Measurements from ENCODE around the gene LMAN1L.
"Not testable (repeated sequence)": the region's sequence is repeated elsewhere in the genome, so short reads cannot be mapped to it uniquely, and the experiment has no call there.

Gene LMAN1L

GRCh38 chr15:74783808-74784175, 28.8 kb upstream of the LMAN1L start:
- Histone ChIP-seq H3K4me3 (ENCODE audit: low read depth, low read length) (no peak overlapping the region), H3K4me1 (ENCODE audit: control insufficient read depth, insufficient read depth, low read length) (peaks cover 23% of the 10 kb centered on the region), H3K36me3 (ENCODE audit: control insufficient read depth, insufficient read depth, low read length) (no peaks in the 10 kb centered on the region), H3K9me3 (ENCODE audit: control insufficient read depth, insufficient read depth, low read length) (no peaks in the 10 kb centered on the region), H3K9ac (ENCODE audit: low read depth, low read length) (no peak overlapping the region), H3K27me3 (ENCODE audit: control insufficient read depth, insufficient read depth, low read length) (peaks cover 18% of the 10 kb centered on the region), H3K27ac (ENCODE audit: low read depth, low read length) (no peak overlapping the region)

DNA sequence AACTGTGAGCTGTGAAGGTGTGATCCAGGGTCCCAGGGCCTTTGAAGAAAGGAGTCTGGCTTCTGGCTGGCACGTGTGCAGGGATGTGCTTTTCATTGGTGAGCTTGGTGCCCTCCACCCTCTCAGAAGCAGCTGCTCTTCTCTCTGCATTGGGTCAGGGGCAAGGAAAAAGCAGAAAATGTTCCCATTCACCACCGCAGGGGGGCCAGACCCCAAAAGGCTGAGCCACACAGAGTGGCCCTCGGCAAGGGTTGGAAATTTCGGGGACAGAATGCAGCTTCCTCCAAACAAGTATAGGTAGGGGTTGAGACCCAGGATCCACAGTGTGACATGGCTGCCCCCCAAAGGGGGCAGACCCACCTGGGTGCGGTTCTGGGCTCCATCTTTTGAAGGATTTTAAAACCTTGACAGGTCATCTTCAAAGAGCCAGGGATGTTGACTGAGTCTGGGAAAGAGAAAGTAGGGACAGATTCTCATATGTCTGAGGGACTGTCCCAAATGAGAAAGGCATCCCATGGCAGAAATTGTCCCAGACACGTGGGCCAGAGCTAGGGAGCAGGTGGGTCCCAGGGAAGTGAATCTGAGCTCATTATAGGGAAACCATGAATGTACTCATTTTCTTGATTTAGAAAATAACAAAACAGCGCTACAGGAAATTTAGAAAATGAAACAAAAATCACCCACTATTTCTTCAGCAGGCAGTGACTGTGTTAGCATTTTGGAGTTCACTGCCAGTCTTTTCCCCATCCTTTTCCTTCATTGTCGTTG, 28.0 kb upstream of the LMAN1L start:
- Histone ChIP-seq H3K4me1 (ENCODE audit: control insufficient read depth, insufficient read depth, low read length) (peaks cover 31% of the 10 kb centered on the region), H3K9ac (ENCODE audit: low read depth, low read length) (no peak overlapping the region), H3K27ac (ENCODE audit: low read depth, low read length) (no peak overlapping the region), H3K4me3 (ENCODE audit: low read depth, low read length) (no peak overlapping the region), H3K9me3 (ENCODE audit: control insufficient read depth, insufficient read depth, low read length) (no peaks in the 10 kb centered on the region), H3K27me3 (ENCODE audit: control insufficient read depth, insufficient read depth, low read length) (peaks cover 18% of the 10 kb centered on the region), H3K36me3 (ENCODE audit: control insufficient read depth, insufficient read depth, low read length) (no peaks in the 10 kb centered on the region)

DNA sequence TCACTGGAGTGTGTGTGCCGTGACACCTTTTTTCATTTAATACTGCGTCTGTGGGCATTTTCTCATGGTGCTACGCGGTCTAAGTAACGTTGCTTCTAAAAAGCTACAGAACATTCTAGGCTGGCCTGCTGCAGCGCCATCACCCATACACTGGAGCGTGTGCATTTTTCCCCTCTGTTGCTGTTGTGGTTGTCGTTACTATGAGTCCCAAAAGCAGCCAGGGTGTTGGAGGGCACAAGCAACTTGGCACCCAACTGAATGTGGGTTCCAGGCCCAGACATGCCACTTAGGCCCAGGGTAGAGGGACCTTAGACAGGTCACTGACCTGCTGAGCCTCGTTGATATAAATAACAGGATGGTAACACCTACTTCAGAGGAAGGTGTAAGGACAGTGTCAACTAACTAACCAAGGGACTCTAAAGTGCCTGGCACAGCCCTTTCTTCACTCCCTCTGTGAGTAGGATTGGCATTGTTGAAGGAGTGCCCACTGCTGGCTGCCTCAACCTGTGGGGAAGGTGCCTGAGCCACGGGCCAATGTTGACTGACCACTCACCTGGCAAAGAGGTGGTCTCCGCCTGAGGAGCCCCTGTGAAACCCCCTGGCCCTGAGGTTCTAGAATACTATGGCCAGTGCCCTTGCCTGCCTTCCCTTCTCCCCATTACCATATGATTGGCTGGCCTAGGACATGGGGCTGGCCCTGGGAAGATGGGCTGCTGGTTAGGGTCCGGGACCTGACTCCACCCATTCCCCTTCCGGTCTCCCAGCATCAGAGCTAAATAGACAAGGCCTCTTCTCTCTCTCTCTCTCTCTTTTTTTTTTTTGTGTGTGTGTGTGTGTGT, 27.2 kb upstream of the LMAN1L start:
- Histone ChIP-seq H3K27me3 (ENCODE audit: control insufficient read depth, insufficient read depth, low read length) (peaks cover 11% of the 10 kb centered on the region), H3K27ac (ENCODE audit: low read depth, low read length) (no peak overlapping the region), H3K36me3 (ENCODE audit: control insufficient read depth, insufficient read depth, low read length) (no peaks in the 10 kb centered on the region), H3K9me3 (ENCODE audit: control insufficient read depth, insufficient read depth, low read length) (no peaks in the 10 kb centered on the region), H3K4me1 (ENCODE audit: control insufficient read depth, insufficient read depth, low read length) (peaks cover 32% of the 10 kb centered on the region), H3K4me3 (ENCODE audit: low read depth, low read length) (no peak overlapping the region), H3K9ac (ENCODE audit: low read depth, low read length) (no peak overlapping the region)

GRCh38 chr15:74786081-74786480, 26.6 kb upstream of the LMAN1L start:
- not testable (repeated sequence) for H3K9me3 ChIP-seq (ENCODE audit: control insufficient read depth, insufficient read depth, low read length); H3K27me3 ChIP-seq (ENCODE audit: control insufficient read depth, insufficient read depth, low read length); H3K27ac ChIP-seq (ENCODE audit: low read depth, low read length); H3K36me3 ChIP-seq (ENCODE audit: control insufficient read depth, insufficient read depth, low read length); H3K9ac ChIP-seq (ENCODE audit: low read depth, low read length); H3K4me3 ChIP-seq (ENCODE audit: low read depth, low read length)
- peaks cover 32% of the 10 kb centered on the region for H3K4me1 ChIP-seq (ENCODE audit: control insufficient read depth, insufficient read depth, low read length)

DNA sequence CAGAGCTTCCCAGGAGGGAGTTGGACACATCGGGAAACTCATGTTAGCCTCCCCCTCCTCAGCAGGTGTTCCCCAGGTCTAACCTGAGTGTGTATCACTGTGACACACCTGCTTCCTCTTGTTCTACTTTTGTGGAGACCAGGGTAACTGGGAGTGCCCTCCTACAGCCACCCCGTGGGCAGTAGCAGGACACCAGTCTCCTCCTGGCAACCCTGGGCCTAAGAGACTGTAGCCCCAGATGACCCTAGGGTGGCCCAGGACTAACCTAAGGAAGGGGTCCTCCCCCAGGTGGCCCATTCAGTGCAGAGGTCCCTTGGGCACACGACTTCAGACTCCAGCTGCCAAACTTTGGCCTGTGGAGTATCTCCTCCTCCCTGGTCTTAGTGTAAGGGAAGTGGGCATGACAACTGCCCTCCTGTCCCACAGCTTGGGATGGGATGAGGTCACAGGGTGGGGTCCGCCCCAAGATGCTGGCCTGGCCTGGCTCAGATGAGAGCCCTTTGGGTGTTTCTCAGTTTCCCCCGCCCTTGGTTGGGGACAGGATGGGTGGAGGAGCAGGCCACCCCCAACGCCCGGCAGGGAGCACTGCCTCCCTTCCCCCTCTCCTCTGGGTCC, 26.0 kb upstream of the LMAN1L start:
- no peak overlapping the region for H3K4me3 ChIP-seq (ENCODE audit: low read depth, low read length)
- H3K36me3 ChIP-seq (ENCODE audit: control insufficient read depth, insufficient read depth, low read length), result no peaks in the 10 kb centered on the region
- no peak overlapping the region for H3K27ac ChIP-seq (ENCODE audit: low read depth, low read length)
- H3K27me3 ChIP-seq (ENCODE audit: control insufficient read depth, insufficient read depth, low read length), result no peaks in the 10 kb centered on the region
- H3K4me1 ChIP-seq (ENCODE audit: control insufficient read depth, insufficient read depth, low read length), result peaks cover 29% of the 10 kb centered on the region
- no peaks in the 10 kb centered on the region for H3K9me3 ChIP-seq (ENCODE audit: control insufficient read depth, insufficient read depth, low read length)
- H3K9ac ChIP-seq (ENCODE audit: low read depth, low read length), result no peak overlapping the region

DNA sequence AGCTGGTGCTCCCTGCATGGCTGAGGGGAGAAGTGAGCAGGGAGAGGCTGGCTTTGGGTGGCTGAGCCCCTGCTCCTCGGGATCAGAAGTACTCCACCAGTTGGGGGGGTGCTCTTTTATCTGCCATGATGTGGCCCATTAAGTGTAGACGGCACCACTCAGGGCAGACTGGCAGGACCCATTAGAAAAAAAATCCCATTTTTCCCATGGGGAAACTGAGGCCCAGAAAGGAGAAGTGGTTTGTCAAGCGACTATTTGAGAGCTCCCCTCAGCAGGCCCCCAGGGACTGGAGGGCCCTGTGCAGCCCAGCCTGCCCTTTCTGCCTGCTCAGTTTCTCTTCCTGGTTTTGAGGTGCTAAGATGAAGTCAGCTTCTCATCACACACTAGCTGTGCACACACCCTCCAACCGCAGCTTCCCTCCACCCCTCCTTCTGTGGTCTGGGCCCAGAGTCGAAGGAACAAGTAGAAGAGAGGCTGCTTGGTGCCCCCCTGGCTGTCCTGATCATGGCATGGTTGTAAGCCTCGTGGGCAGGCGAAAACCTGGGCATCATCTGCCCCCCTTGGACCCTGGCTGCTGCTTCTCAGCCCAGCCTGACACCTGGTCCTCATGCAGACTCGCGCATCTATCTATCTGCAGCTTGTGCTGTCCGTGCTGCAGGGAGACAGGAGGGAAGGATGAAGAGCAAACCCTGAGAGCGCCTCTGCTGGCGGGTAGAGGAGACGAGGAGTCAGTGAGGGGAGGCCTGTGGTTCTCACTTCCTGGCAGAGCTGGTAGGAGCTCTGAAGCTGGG, 25.2 kb upstream of the LMAN1L start:
- H3K9ac ChIP-seq (ENCODE audit: low read depth, low read length), result no peak overlapping the region
- no peak overlapping the region for H3K4me3 ChIP-seq (ENCODE audit: low read depth, low read length)
- H3K27me3 ChIP-seq (ENCODE audit: control insufficient read depth, insufficient read depth, low read length), result no peaks in the 10 kb centered on the region
- H3K27ac ChIP-seq (ENCODE audit: low read depth, low read length), result peak overlapping the region; percentile 6
- no peaks in the 10 kb centered on the region for H3K9me3 ChIP-seq (ENCODE audit: control insufficient read depth, insufficient read depth, low read length)
- peaks cover 29% of the 10 kb centered on the region for H3K4me1 ChIP-seq (ENCODE audit: control insufficient read depth, insufficient read depth, low read length)
- no peaks in the 10 kb centered on the region for H3K36me3 ChIP-seq (ENCODE audit: control insufficient read depth, insufficient read depth, low read length)

GRCh38 chr15:74788042-74788682, 24.5 kb upstream of the LMAN1L start:
- H3K27ac ChIP-seq (ENCODE audit: low read depth, low read length), result peak overlapping the region; percentile 56
- peaks cover 26% of the 10 kb centered on the region for H3K4me1 ChIP-seq (ENCODE audit: control insufficient read depth, insufficient read depth, low read length)
- no peak overlapping the region for H3K4me3 ChIP-seq (ENCODE audit: low read depth, low read length)
- no peaks in the 10 kb centered on the region for H3K27me3 ChIP-seq (ENCODE audit: control insufficient read depth, insufficient read depth, low read length)
- H3K9ac ChIP-seq (ENCODE audit: low read depth, low read length), result no peak overlapping the region
- no peaks in the 10 kb centered on the region for H3K9me3 ChIP-seq (ENCODE audit: control insufficient read depth, insufficient read depth, low read length)
- H3K36me3 ChIP-seq (ENCODE audit: control insufficient read depth, insufficient read depth, low read length), result no peaks in the 10 kb centered on the region

DNA sequence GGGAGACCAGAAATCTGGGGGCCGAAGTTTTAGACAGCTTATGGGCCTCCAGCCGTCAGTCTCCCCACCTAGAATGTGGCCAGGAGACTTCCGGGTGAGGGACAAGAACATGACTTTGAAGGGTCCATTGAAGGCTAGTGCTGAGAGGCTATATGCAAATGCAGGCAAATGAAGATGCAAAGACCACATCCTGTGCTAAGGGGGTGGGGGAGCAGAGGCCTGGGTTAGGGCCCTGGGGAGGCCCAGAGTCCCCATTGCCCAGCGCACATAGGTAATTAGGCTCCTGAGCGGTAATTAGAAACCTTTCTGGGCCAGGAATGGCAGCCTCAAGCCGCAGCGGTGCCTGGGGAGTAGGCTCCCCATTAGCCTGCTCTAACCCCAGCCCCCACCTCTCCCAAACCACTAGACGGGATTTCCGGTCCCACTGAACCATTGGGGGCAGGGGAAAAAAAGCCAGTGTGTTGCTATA, 23.9 kb upstream of the LMAN1L start:
- H3K27ac ChIP-seq (ENCODE audit: low read depth, low read length), result no peak overlapping the region
- H3K4me3 ChIP-seq (ENCODE audit: low read depth, low read length), result no peak overlapping the region
- H3K9me3 ChIP-seq (ENCODE audit: control insufficient read depth, insufficient read depth, low read length), result no peaks in the 10 kb centered on the region
- H3K36me3 ChIP-seq (ENCODE audit: control insufficient read depth, insufficient read depth, low read length), result no peaks in the 10 kb centered on the region
- peaks cover 24% of the 10 kb centered on the region for H3K4me1 ChIP-seq (ENCODE audit: control insufficient read depth, insufficient read depth, low read length)
- no peaks in the 10 kb centered on the region for H3K27me3 ChIP-seq (ENCODE audit: control insufficient read depth, insufficient read depth, low read length)
- no peak overlapping the region for H3K9ac ChIP-seq (ENCODE audit: low read depth, low read length)

DNA sequence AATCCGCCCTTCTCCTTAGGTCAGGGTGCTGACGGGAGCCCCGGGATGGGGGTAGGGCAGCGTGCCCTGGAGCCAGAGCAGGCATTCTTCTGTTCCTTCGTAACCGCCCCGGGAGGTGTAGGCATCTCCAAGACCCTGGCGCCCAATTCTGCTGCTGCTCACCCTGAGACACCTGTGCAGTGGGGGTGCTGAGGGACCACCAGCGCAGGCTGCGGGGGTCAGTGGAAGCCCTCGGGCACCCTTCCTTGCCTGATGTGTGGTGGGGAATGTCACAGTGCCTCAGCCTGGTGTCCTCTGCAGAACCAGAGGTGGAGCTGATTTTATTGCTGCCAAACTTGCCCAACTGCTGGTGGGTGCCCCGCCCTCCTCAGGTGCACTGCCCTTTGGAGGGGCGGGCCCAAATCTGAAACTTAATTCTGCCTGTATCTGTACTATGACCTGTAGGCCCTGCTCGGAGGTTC, 23.4 kb upstream of the LMAN1L start:
- H3K9me3 ChIP-seq (ENCODE audit: control insufficient read depth, insufficient read depth, low read length), result no peaks in the 10 kb centered on the region
- H3K36me3 ChIP-seq (ENCODE audit: control insufficient read depth, insufficient read depth, low read length), result no peaks in the 10 kb centered on the region
- H3K9ac ChIP-seq (ENCODE audit: low read depth, low read length), result no peak overlapping the region
- no peak overlapping the region for H3K4me3 ChIP-seq (ENCODE audit: low read depth, low read length)
- H3K27me3 ChIP-seq (ENCODE audit: control insufficient read depth, insufficient read depth, low read length), result no peaks in the 10 kb centered on the region
- H3K4me1 ChIP-seq (ENCODE audit: control insufficient read depth, insufficient read depth, low read length), result peaks cover 24% of the 10 kb centered on the region
- no peak overlapping the region for H3K27ac ChIP-seq (ENCODE audit: low read depth, low read length)

- Histone ChIP-seq H3K9ac (ENCODE audit: low read depth, low read length) (no peak overlapping the region), H3K4me1 (ENCODE audit: control insufficient read depth, insufficient read depth, low read length) (peaks cover 24% of the 10 kb centered on the region), H3K4me3 (ENCODE audit: low read depth, low read length) (no peak overlapping the region), H3K9me3 (ENCODE audit: control insufficient read depth, insufficient read depth, low read length) (no peaks in the 10 kb centered on the region), H3K27ac (ENCODE audit: low read depth, low read length) (no peak overlapping the region), H3K36me3 (ENCODE audit: control insufficient read depth, insufficient read depth, low read length) (no peaks in the 10 kb centered on the region), H3K27me3 (ENCODE audit: control insufficient read depth, insufficient read depth, low read length) (no peaks in the 10 kb centered on the region)
Observed at GRCh38 chr15:74789741-74790079, 22.9 kb upstream of the LMAN1L start.
